ENCODE measurements around the gene ABCC1. TPM values are rescaled to one million over a fixed set of nuclear protein-coding genes. Genes with fewer than 3 reads are reported as not detected.

The ABCC1 gene
- total RNA-seq, 1 experiment from 2014 or later: 16.1 TPM

- no TSS peak for BruUV-seq (replicated peaks)
- DNase-seq (no peak), ATAC-seq (no peak)
- TF ChIP-seq CTCF (conservative IDR thresholded peaks at IDR 0.05; ENCODE audit: low read depth, low read length) (no peak), EZH2phosphoT487 (IDR thresholded peaks at IDR 0.05; ENCODE audit: borderline replicate concordance, low read length) (no peak), EZH2 (IDR thresholded peaks at IDR 0.05; ENCODE audit: low read length, unreplicated experiment) (no peak)
- intact Hi-C loops (cut with micrococcal nuclease): no loop called here
- POLR2A ChIA-PET (ENCODE audit: unreplicated experiment): no interaction called here
- no peaks in the 10 kb centered on the region for H3K9me3 ChIP-seq (ENCODE audit: low read length)
- no peak overlapping the region for H2AFZ ChIP-seq (ENCODE audit: low read length)
- H3K9me2 ChIP-seq (replicated peaks; ENCODE audit: low read length): no peaks in the 10 kb centered on the region
- no peak overlapping the region for H3K4me3 ChIP-seq (ENCODE audit: low read length)
- peaks cover 53% of the 10 kb centered on the region for H3K79me2 ChIP-seq (ENCODE audit: low read length)
- H4K20me1 ChIP-seq (ENCODE audit: low read length): no peaks in the 10 kb centered on the region
- H3K4me1 ChIP-seq (ENCODE audit: insufficient read depth, low read length): peaks cover 7% of the 10 kb centered on the region; the same call in 1 of the 2 replicates
- H3K36me3 ChIP-seq (ENCODE audit: low read depth, low read length): no peaks in the 10 kb centered on the region
- H3F3A ChIP-seq (ENCODE audit: low read length, unreplicated experiment): no peaks in the 10 kb centered on the region
- no peak overlapping the region for H3K4me2 ChIP-seq (ENCODE audit: low read length)
- no peak overlapping the region for H3K27ac ChIP-seq (ENCODE audit: low read length)
- no peaks in the 10 kb centered on the region for H3K27me3 ChIP-seq (ENCODE audit: low read length)
- no peak overlapping the region for H3K9ac ChIP-seq (ENCODE audit: low read length)
- CTCF ChIA-PET: interaction anchor here (0.6 kb wide), 1 partner anchor 222 kb away, joined by 3 read pairs; no protein-coding TSS in a partner anchor
Observed at GRCh38 chr16:15988268-15989013, 39.0 kb downstream of the ABCC1 start.

- Histone ChIP-seq H2AFZ (ENCODE audit: low read length) (no peak overlapping the region), H3K36me3 (ENCODE audit: low read depth, low read length) (no peaks in the 10 kb centered on the region), H3K4me2 (ENCODE audit: low read length) (no peak overlapping the region), H3F3A (ENCODE audit: low read length, unreplicated experiment) (no peaks in the 10 kb centered on the region), H3K4me3 (ENCODE audit: low read length) (no peak overlapping the region), H3K27me3 (ENCODE audit: low read length) (no peaks in the 10 kb centered on the region), H3K27ac (ENCODE audit: low read length) (no peak overlapping the region), H3K9me2 (replicated peaks; ENCODE audit: low read length) (no peaks in the 10 kb centered on the region), H3K9me3 (ENCODE audit: low read length) (no peaks in the 10 kb centered on the region), H3K79me2 (ENCODE audit: low read length) (peaks cover 65% of the 10 kb centered on the region), H3K9ac (ENCODE audit: low read length) (no peak overlapping the region), H4K20me1 (ENCODE audit: low read length) (no peaks in the 10 kb centered on the region), H3K4me1 (ENCODE audit: insufficient read depth, low read length) (peaks cover 7% of the 10 kb centered on the region; the same call in 1 of the 2 replicates)
- no peak for DNase-seq
- CTCF ChIA-PET: no interaction called here
- POLR2A ChIA-PET (ENCODE audit: unreplicated experiment): no interaction called here
- BruUV-seq (replicated peaks): no TSS peak
- intact Hi-C loops (cut with micrococcal nuclease): no loop called here
- no peak for ATAC-seq
- TF ChIP-seq EZH2 (IDR thresholded peaks at IDR 0.05; ENCODE audit: low read length, unreplicated experiment): no peak
- no peak for TF ChIP-seq CTCF (conservative IDR thresholded peaks at IDR 0.05; ENCODE audit: low read depth, low read length)
- no peak for TF ChIP-seq EZH2phosphoT487 (IDR thresholded peaks at IDR 0.05; ENCODE audit: borderline replicate concordance, low read length)
Observed at GRCh38 chr16:15990902-15991301, 41.5 kb downstream of the ABCC1 start.

GRCh38 chr16:15993128-15993527, 43.7 kb downstream of the ABCC1 start:
- H3F3A ChIP-seq (ENCODE audit: low read length, unreplicated experiment): no peaks in the 10 kb centered on the region
- TF ChIP-seq EZH2phosphoT487 (IDR thresholded peaks at IDR 0.05; ENCODE audit: borderline replicate concordance, low read length) (no peak), EZH2 (IDR thresholded peaks at IDR 0.05; ENCODE audit: low read length, unreplicated experiment) (no peak), CTCF (conservative IDR thresholded peaks at IDR 0.05; ENCODE audit: low read depth, low read length) (no peak)
- H3K4me3 ChIP-seq (ENCODE audit: low read length): no peak overlapping the region
- ChIA-PET POLR2A (ENCODE audit: unreplicated experiment) (no interaction called here), CTCF (no interaction called here)
- no peak overlapping the region for H3K4me2 ChIP-seq (ENCODE audit: low read length)
- H3K9ac ChIP-seq (ENCODE audit: low read length): no peak overlapping the region
- no peak overlapping the region for H2AFZ ChIP-seq (ENCODE audit: low read length)
- peaks cover 18% of the 10 kb centered on the region for H3K4me1 ChIP-seq (ENCODE audit: insufficient read depth, low read length)
- no peaks in the 10 kb centered on the region for H3K9me3 ChIP-seq (ENCODE audit: low read length)
- no peak for ATAC-seq
- H3K9me2 ChIP-seq (replicated peaks; ENCODE audit: low read length): no peaks in the 10 kb centered on the region
- no TSS peak for BruUV-seq (replicated peaks)
- H3K27ac ChIP-seq (ENCODE audit: low read length): no peak overlapping the region
- H3K27me3 ChIP-seq (ENCODE audit: low read length): no peaks in the 10 kb centered on the region
- DNase-seq: no peak
- peaks cover 62% of the 10 kb centered on the region for H3K79me2 ChIP-seq (ENCODE audit: low read length)
- no peaks in the 10 kb centered on the region for H4K20me1 ChIP-seq (ENCODE audit: low read length)
- no peaks in the 10 kb centered on the region for H3K36me3 ChIP-seq (ENCODE audit: low read depth, low read length)
- intact Hi-C loops (cut with micrococcal nuclease): no loop called here

Measured in PC-3 (cell line).